Measurements from ENCODE around the gene KCND3.

Gene KCND3

GRCh38 chr1:111907321-111907720, 82.1 kb downstream of the KCND3 start:
- Histone ChIP-seq H3K4me1 (ENCODE audit: insufficient read depth, low read length) (no peaks in the 10 kb centered on the region), H3K9me3 (ENCODE audit: low read length) (no peaks in the 10 kb centered on the region), H3K27ac (ENCODE audit: low read depth, low read length) (no peak overlapping the region), H3K27me3 (ENCODE audit: control insufficient read depth in 1 of 2, insufficient read depth in 2 of 2, low read length in 2 of 2) (no peaks in the 10 kb centered on the region), H3K9ac (ENCODE audit: low read length) (no peak overlapping the region), H3K4me3 (ENCODE audit: low read depth in 1 of 2, low read length in 2 of 2) (no peak overlapping the region), H3K36me3 (ENCODE audit: insufficient read depth, low read length) (no peaks in the 10 kb centered on the region)

- Histone ChIP-seq H3K4me3 (ENCODE audit: low read depth in 1 of 2, low read length in 2 of 2) (no peak overlapping the region), H3K4me1 (ENCODE audit: insufficient read depth, low read length) (no peaks in the 10 kb centered on the region), H3K27ac (ENCODE audit: low read depth, low read length) (no peak overlapping the region), H3K9me3 (ENCODE audit: low read length) (no peaks in the 10 kb centered on the region), H3K9ac (ENCODE audit: low read length) (no peak overlapping the region), H3K27me3 (ENCODE audit: control insufficient read depth in 1 of 2, insufficient read depth in 2 of 2, low read length in 2 of 2) (no peaks in the 10 kb centered on the region), H3K36me3 (ENCODE audit: insufficient read depth, low read length) (no peaks in the 10 kb centered on the region)
Measured at GRCh38 chr1:111906816-111907215, 82.7 kb downstream of the KCND3 start.

GRCh38 chr1:111906111-111906510, 83.4 kb downstream of the KCND3 start:
- H3K9ac ChIP-seq (ENCODE audit: low read length) = no peak overlapping the region
- H3K4me1 ChIP-seq (ENCODE audit: insufficient read depth, low read length) = no peaks in the 10 kb centered on the region
- H3K9me3 ChIP-seq (ENCODE audit: low read length) = no peaks in the 10 kb centered on the region
- H3K4me3 ChIP-seq (ENCODE audit: low read depth in 1 of 2, low read length in 2 of 2) = no peak overlapping the region
- no peaks in the 10 kb centered on the region for H3K27me3 ChIP-seq (ENCODE audit: control insufficient read depth in 1 of 2, insufficient read depth in 2 of 2, low read length in 2 of 2)
- no peaks in the 10 kb centered on the region for H3K36me3 ChIP-seq (ENCODE audit: insufficient read depth, low read length)
- H3K27ac ChIP-seq (ENCODE audit: low read depth, low read length) = no peak overlapping the region

- Histone ChIP-seq H3K36me3 (ENCODE audit: insufficient read depth, low read length) (no peaks in the 10 kb centered on the region), H3K4me3 (ENCODE audit: low read depth in 1 of 2, low read length in 2 of 2) (no peak overlapping the region), H3K9ac (ENCODE audit: low read length) (no peak overlapping the region), H3K9me3 (ENCODE audit: low read length) (no peaks in the 10 kb centered on the region), H3K27ac (ENCODE audit: low read depth, low read length) (no peak overlapping the region), H3K4me1 (ENCODE audit: insufficient read depth, low read length) (no peaks in the 10 kb centered on the region), H3K27me3 (ENCODE audit: control insufficient read depth in 1 of 2, insufficient read depth in 2 of 2, low read length in 2 of 2) (no peaks in the 10 kb centered on the region)
Measured at GRCh38 chr1:111904478-111905218, 84.8 kb downstream of the KCND3 start.

- Histone ChIP-seq H3K27me3 (ENCODE audit: control insufficient read depth in 1 of 2, insufficient read depth in 2 of 2, low read length in 2 of 2) (no peaks in the 10 kb centered on the region), H3K4me1 (ENCODE audit: insufficient read depth, low read length) (no peaks in the 10 kb centered on the region), H3K9ac (ENCODE audit: low read length) (no peak overlapping the region), H3K4me3 (ENCODE audit: low read depth in 1 of 2, low read length in 2 of 2) (no peak overlapping the region), H3K27ac (ENCODE audit: low read depth, low read length) (no peak overlapping the region), H3K36me3 (ENCODE audit: insufficient read depth, low read length) (no peaks in the 10 kb centered on the region), H3K9me3 (ENCODE audit: low read length) (no peaks in the 10 kb centered on the region)
Measured at GRCh38 chr1:111903871-111904449, 85.5 kb downstream of the KCND3 start.

GRCh38 chr1:111903148-111903870, 86.2 kb downstream of the KCND3 start:
- no peak overlapping the region for H3K9ac ChIP-seq (ENCODE audit: low read length)
- no peak overlapping the region for H3K4me3 ChIP-seq (ENCODE audit: low read depth in 1 of 2, low read length in 2 of 2)
- no peaks in the 10 kb centered on the region for H3K36me3 ChIP-seq (ENCODE audit: insufficient read depth, low read length)
- H3K4me1 ChIP-seq (ENCODE audit: insufficient read depth, low read length) = no peaks in the 10 kb centered on the region
- no peaks in the 10 kb centered on the region for H3K9me3 ChIP-seq (ENCODE audit: low read length)
- H3K27me3 ChIP-seq (ENCODE audit: control insufficient read depth in 1 of 2, insufficient read depth in 2 of 2, low read length in 2 of 2) = no peaks in the 10 kb centered on the region
- H3K27ac ChIP-seq (ENCODE audit: low read depth, low read length) = no peak overlapping the region

- no peak overlapping the region for H3K27ac ChIP-seq (ENCODE audit: low read depth, low read length)
- no peaks in the 10 kb centered on the region for H3K27me3 ChIP-seq (ENCODE audit: control insufficient read depth in 1 of 2, insufficient read depth in 2 of 2, low read length in 2 of 2)
Measured at GRCh38 chr1:111895469-111895868, 94.0 kb downstream of the KCND3 start.

GRCh38 chr1:111895017-111895416, 94.5 kb downstream of the KCND3 start:
- Histone ChIP-seq H3K9ac (ENCODE audit: low read length) (no peak overlapping the region), H3K4me1 (ENCODE audit: insufficient read depth, low read length) (no peaks in the 10 kb centered on the region), H3K36me3 (ENCODE audit: insufficient read depth, low read length) (no peaks in the 10 kb centered on the region), H3K27me3 (ENCODE audit: control insufficient read depth in 1 of 2, insufficient read depth in 2 of 2, low read length in 2 of 2) (no peaks in the 10 kb centered on the region), H3K27ac (ENCODE audit: low read depth, low read length) (no peak overlapping the region), H3K4me3 (ENCODE audit: low read depth in 1 of 2, low read length in 2 of 2) (no peak overlapping the region), H3K9me3 (ENCODE audit: low read length) (no peaks in the 10 kb centered on the region)

More at GRCh38 chr1:111895469-111895868, 94.0 kb downstream of the KCND3 start:
- Histone ChIP-seq H3K4me3 (ENCODE audit: low read depth in 1 of 2, low read length in 2 of 2) (no peak overlapping the region), H3K4me1 (ENCODE audit: insufficient read depth, low read length) (no peaks in the 10 kb centered on the region), H3K9me3 (ENCODE audit: low read length) (no peaks in the 10 kb centered on the region), H3K36me3 (ENCODE audit: insufficient read depth, low read length) (no peaks in the 10 kb centered on the region), H3K9ac (ENCODE audit: low read length) (no peak overlapping the region)

- H3K9me3 ChIP-seq (ENCODE audit: low read length) = no peaks in the 10 kb centered on the region
- no peak overlapping the region for H3K4me3 ChIP-seq (ENCODE audit: low read depth in 1 of 2, low read length in 2 of 2)
- no peak overlapping the region for H3K27ac ChIP-seq (ENCODE audit: low read depth, low read length)
- no peak overlapping the region for H3K9ac ChIP-seq (ENCODE audit: low read length)
- no peaks in the 10 kb centered on the region for H3K36me3 ChIP-seq (ENCODE audit: insufficient read depth, low read length)
- H3K4me1 ChIP-seq (ENCODE audit: insufficient read depth, low read length) = no peaks in the 10 kb centered on the region
- no peaks in the 10 kb centered on the region for H3K27me3 ChIP-seq (ENCODE audit: control insufficient read depth in 1 of 2, insufficient read depth in 2 of 2, low read length in 2 of 2)
Measured at GRCh38 chr1:111894497-111894896, 95.0 kb downstream of the KCND3 start.

GRCh38 chr1:111891566-111891965, 97.9 kb downstream of the KCND3 start:
- Histone ChIP-seq H3K4me3 (ENCODE audit: low read depth in 1 of 2, low read length in 2 of 2) (no peak overlapping the region), H3K27ac (ENCODE audit: low read depth, low read length) (no peak overlapping the region), H3K27me3 (ENCODE audit: control insufficient read depth in 1 of 2, insufficient read depth in 2 of 2, low read length in 2 of 2) (no peaks in the 10 kb centered on the region), H3K9me3 (ENCODE audit: low read length) (no peaks in the 10 kb centered on the region), H3K36me3 (ENCODE audit: insufficient read depth, low read length) (no peaks in the 10 kb centered on the region), H3K4me1 (ENCODE audit: insufficient read depth, low read length) (no peaks in the 10 kb centered on the region), H3K9ac (ENCODE audit: low read length) (no peak overlapping the region)

GRCh38 chr1:111888740-111889376, 100.6 kb downstream of the KCND3 start:
- no peak overlapping the region for H3K9ac ChIP-seq (ENCODE audit: low read length)
- no peaks in the 10 kb centered on the region for H3K36me3 ChIP-seq (ENCODE audit: insufficient read depth, low read length)
- no peak overlapping the region for H3K4me3 ChIP-seq (ENCODE audit: low read depth in 1 of 2, low read length in 2 of 2)
- no peaks in the 10 kb centered on the region for H3K27me3 ChIP-seq (ENCODE audit: control insufficient read depth in 1 of 2, insufficient read depth in 2 of 2, low read length in 2 of 2)
- no peaks in the 10 kb centered on the region for H3K4me1 ChIP-seq (ENCODE audit: insufficient read depth, low read length)
- no peaks in the 10 kb centered on the region for H3K9me3 ChIP-seq (ENCODE audit: low read length)
- H3K27ac ChIP-seq (ENCODE audit: low read depth, low read length) = no peak overlapping the region

All from muscle layer of colon (tissue), 2 donors.